PFSK-1 (cell line): ENCODE results near the gene OTUD5.

Experiments
- FOXP2 ChIP-seq: optimal IDR thresholded peaks from 2 replicates; pipeline ENCODE3; 2011; ENCODE audit warnings: borderline replicate concordance, control low read depth, inconsistent platforms; ENCODE audit not compliant: insufficient read depth; ENCODE audit errors: extremely low read length, extremely low read depth
- POLR2AphosphoS5 ChIP-seq: IDR thresholded peaks from 2 replicates; pipeline ENCODE4 v1.6.1; 2012; ENCODE audit warnings: low read depth, mild to moderate bottlenecking, control low read depth, low read length, moderate library complexity
- REST ChIP-seq, 2 experiments: IDR thresholded peaks; 2 replicates each; pipeline versions ENCODE4 v1.6.1 to v1.8.0; 2011 to 2012; ENCODE audit warnings: low read depth in 2 of 2, low read length in 2 of 2, control low read depth in 1 of 2, inconsistent platforms in 1 of 2, mild to moderate bottlenecking in 1 of 2, moderate library complexity in 1 of 2; ENCODE audit not compliant: insufficient read depth in 1 of 2
- SIN3A ChIP-seq: IDR thresholded peaks from 2 replicates; pipeline ENCODE4 v1.6.1; 2012; ENCODE audit warnings: mild to moderate bottlenecking, low read length, moderate library complexity, borderline replicate concordance; ENCODE audit not compliant: insufficient read depth
- TAF1 ChIP-seq: IDR thresholded peaks from 2 replicates; pipeline ENCODE4 v1.6.1; 2012; ENCODE audit warnings: low read length, control low read depth, borderline replicate concordance; ENCODE audit not compliant: insufficient read depth

GRCh38 chrX:48974574-48974973, 17.2 kb upstream of the OTUD5 start:
- no peak for TF ChIP-seq REST (IDR thresholded peaks at IDR 0.05; ENCODE audit: insufficient read depth in 1 of 2, low read depth in 2 of 2, low read length in 2 of 2)
- TF ChIP-seq POLR2AphosphoS5 = no peak
- no peak for TF ChIP-seq TAF1
- no peak for TF ChIP-seq SIN3A
- TF ChIP-seq FOXP2 = no peak
